Testis (tissue), 3 donors: Measurements from ENCODE around the gene RRP12. TPM values are rescaled to one million over a fixed set of nuclear protein-coding genes. Genes with fewer than 3 reads are reported as not detected.

Experiments
- DNase-seq: peaks from one replicate; pipeline ENCODE4 v3.0.0-alpha.2; 2019
- H3K27ac ChIP-seq, 2 donors: fragments of 200-600 bp; sonication (generic); one replicate each; pipeline ENCODE4 v1.5.1; 2019
- H3K27me3 ChIP-seq: fragments of 200-600 bp; sonication (generic); one replicate; pipeline ENCODE4 v1.5.1; 2019
- H3K36me3 ChIP-seq: fragments of 200-600 bp; sonication (generic); one replicate; pipeline ENCODE4 v1.5.1; 2017; ENCODE audit warnings: low read depth; ENCODE audit errors: missing control alignments
- H3K4me1 ChIP-seq: fragments of 200-600 bp; sonication (generic); one replicate; pipeline ENCODE4 v1.5.1; 2019
- H3K4me3 ChIP-seq, 2 donors: fragments of 200-600 bp; sonication (generic); one replicate each; pipeline ENCODE4 v1.5.1; 2017 to 2019
- H3K9me3 ChIP-seq: fragments of 200-600 bp; sonication (generic); one replicate; pipeline ENCODE4 v1.5.1; 2017
- POLR2A ChIP-seq: fragments of 450-650 bp; IDR thresholded peaks from one replicate; pipeline ENCODE4 v1.6.1; 2017; ENCODE audit warnings: antibody characterized with exemption, mild to moderate bottlenecking, moderate library complexity
- WGBS, 2 donors: methylation state at CpG; one replicate each; pipeline ENCODE4 v1.1.5; 2018; 5-methylcytosine and 5-hydroxymethylcytosine counted together
- intact Hi-C: fragments of 100-400 bp; cut with DNase I; formaldehyde crosslinking; loops from one replicate; pipeline ENCODE4 v1.15.1; 2023; ENCODE audit warnings: low total_unique reads
- polyA plus RNA-seq: library from polyadenylated mRNA; stranded (reverse); fragments of 350-450 nt; fragmentation: Illumina TruSeq; extraction: RNeasy Lipid Tissue Mini Kit (QIAGEN cat#74804); gene quantifications from one replicate; pipeline ENCODE4 v1.2.3, GENCODE V29; 2014; ENCODE audit warnings: low read depth, low replicate concordance; ENCODE audit not compliant: insufficient read depth
- total RNA-seq, 2 donors: library from RNA; depleted of rRNA; stranded (reverse); fragments of >200 nt; gene quantifications; one replicate each; pipeline ENCODE4 v1.2.3, GENCODE V29; 2016
- TF ChIP-seq, protein P1 (sequence below), 3 experiments: fragments of 450-650 bp in 2 of 3; fragments of 200-600 bp in 1 of 3; sonication (generic) in 1 of 3; IDR thresholded peaks; one replicate each; pipeline ENCODE4 v1.5.1; 2016 to 2019; ENCODE audit warnings: antibody characterized with exemption in 3 of 3, mild to moderate bottlenecking in 2 of 3, moderate library complexity in 1 of 3

RRP12 gene
- total and polyA plus RNA-seq, 3 donors from 2014 or later = 38.1 to 54.6 (median 53.5) TPM

DNA sequence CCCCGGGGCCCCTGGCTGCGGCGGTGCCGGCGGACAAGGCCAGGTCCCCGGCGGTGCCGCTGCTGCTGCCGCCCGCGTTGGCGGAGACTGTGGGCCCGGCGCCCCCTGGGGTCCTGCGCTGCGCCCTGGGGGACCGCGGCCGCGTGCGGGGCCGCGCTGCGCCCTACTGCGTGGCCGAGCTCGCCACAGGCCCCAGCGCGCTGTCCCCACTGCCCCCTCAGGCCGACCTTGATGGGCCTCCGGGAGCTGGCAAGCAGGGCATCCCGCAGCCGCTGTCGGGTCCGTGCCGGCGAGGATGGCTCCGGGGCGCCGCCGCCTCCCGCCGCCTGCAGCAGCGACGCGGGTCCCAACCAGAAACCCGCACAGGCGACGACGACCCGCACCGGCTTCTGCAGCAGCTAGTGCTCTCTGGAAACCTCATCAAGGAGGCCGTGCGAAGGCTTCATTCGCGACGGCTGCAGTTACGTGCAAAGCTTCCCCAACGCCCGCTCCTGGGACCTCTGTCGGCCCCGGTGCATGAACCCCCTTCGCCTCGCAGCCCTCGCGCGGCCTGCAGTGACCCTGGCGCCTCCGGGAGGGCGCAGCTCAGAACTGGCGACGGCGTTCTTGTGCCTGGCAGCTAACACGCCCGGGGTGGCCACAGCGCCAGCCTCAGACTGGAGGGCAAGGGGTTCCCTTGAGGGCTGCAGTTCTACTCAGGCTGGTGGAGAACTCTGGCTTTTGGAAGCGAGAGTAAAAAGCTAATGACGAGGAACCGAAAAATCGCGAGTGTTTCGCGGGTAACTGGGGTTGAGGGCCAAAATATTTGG is 81.3 kb downstream of the RRP12 start:
- peak; percentile 67 for DNase-seq
- WGBS, 2 donors = 1% methylated on average over 31 to 45 of the region's 83 CpGs
- H3K4me3 ChIP-seq = peak overlapping the region; percentile 74 to 84
- no peaks in the 10 kb centered on the region for H3K9me3 ChIP-seq
- peaks cover 13% of the 10 kb centered on the region for H3K4me1 ChIP-seq
- H3K27me3 ChIP-seq = no peaks in the 10 kb centered on the region
- peak overlapping the region; percentile 52 to 97 for H3K27ac ChIP-seq
- TF ChIP-seq, protein P1, sequence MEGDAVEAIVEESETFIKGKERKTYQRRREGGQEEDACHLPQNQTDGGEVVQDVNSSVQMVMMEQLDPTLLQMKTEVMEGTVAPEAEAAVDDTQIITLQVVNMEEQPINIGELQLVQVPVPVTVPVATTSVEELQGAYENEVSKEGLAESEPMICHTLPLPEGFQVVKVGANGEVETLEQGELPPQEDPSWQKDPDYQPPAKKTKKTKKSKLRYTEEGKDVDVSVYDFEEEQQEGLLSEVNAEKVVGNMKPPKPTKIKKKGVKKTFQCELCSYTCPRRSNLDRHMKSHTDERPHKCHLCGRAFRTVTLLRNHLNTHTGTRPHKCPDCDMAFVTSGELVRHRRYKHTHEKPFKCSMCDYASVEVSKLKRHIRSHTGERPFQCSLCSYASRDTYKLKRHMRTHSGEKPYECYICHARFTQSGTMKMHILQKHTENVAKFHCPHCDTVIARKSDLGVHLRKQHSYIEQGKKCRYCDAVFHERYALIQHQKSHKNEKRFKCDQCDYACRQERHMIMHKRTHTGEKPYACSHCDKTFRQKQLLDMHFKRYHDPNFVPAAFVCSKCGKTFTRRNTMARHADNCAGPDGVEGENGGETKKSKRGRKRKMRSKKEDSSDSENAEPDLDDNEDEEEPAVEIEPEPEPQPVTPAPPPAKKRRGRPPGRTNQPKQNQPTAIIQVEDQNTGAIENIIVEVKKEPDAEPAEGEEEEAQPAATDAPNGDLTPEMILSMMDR (IDR thresholded peaks at IDR 0.05) = no peak
- TF ChIP-seq POLR2A = no peak
- H3K36me3 ChIP-seq = no peaks in the 10 kb centered on the region
- intact Hi-C loops = no loop called here

DNA sequence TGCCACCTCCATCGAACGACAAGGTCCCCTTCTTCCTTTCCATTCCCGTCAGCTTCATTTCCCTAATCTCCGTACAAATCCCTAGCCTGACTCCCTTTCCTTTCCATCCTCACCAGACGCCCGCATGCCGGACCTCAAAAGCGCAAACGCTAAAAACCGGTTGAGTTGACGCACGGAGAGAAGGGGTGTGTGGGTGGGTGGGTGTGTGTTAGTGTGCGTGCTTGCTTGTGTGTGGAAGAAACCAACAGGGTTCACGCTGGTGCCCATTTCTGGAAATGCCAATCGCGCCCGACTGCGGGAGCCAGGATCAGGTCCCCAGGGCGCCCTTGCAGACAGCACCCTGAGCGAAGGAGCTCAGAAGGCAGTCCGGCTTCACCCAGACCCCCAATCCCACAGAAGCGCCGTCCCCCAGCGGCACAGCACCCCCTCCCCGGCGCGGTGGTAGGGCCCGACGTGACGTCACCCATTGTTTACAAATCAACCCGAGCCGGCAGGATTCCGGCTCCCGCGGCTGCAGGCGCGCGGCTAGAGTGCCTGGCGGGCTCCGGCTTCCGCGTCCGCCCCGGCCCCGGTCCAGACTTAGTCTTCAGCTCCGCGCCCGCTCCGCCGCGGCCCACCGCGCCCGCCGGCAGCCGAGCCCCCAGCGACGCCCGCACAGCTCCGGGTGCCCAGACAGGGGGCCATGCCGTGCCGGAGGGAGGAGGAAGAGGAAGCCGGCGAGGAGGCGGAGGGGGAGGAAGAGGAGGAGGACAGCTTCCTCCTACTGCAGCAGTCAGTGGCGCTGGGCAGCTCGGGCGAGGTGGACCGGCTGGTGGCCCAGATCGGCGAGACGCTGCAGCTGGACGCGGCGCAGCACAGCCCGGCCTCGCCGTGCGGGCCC is 82.1 kb downstream of the RRP12 start, which contains the start of gene FRAT1:
Gene FRAT1 (plus strand): TSS at position 500 of the 880 bp plus-strand sequence. CDS start 183 bp downstream, at position 683.
- intact Hi-C loops = no loop called here
- H3K27ac ChIP-seq = peak within 1 kb of the TSS; percentile 95 to 97
- peak within 1 kb of the TSS; percentile 74 to 84 for H3K4me3 ChIP-seq
- no peaks in the 10 kb centered on the region for H3K9me3 ChIP-seq
- peak; percentile 95 for DNase-seq
- 0 to 1% methylated on average over 23 to 59 of the region's 79 CpGs for WGBS, 2 donors
- no peaks in the 10 kb centered on the region for H3K27me3 ChIP-seq
- H3K4me1 ChIP-seq = peaks cover 13% of the 10 kb centered on the region
- no peaks in the 10 kb centered on the region for H3K36me3 ChIP-seq
- TF ChIP-seq POLR2A = peak; percentile 23
- TF ChIP-seq, protein P1 (IDR thresholded peaks at IDR 0.05) = peak in 1 of 3 experiments; percentile 17

DNA sequence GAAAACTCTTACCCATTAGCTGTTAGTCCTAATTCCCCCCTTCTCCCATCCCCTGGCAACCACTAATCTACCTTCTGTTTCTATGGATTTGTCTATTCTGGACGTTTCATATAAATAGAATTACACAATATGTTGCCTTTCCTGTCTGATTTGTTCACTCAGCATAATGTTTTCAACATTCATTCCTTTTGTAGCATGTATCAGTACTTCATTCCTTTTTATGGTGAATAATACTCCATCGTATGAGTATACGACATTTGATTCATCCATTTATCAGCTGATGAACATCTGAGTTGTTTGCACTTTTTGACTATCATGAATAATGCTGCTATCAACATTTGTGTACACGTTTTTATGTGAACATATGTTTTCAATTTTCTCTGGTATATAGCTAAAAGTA is 86.5 kb downstream of the RRP12 start:
- H3K27me3 ChIP-seq = no peaks in the 10 kb centered on the region
- H3K36me3 ChIP-seq = no peaks in the 10 kb centered on the region
- H3K4me3 ChIP-seq = no peak overlapping the region
- no peak overlapping the region for H3K27ac ChIP-seq
- H3K9me3 ChIP-seq = no peaks in the 10 kb centered on the region
- intact Hi-C loops = no loop called here
- no peaks in the 10 kb centered on the region for H3K4me1 ChIP-seq
- WGBS, 2 donors = 72 to 77% methylated on average over 4 of the region's 4 CpGs
- TF ChIP-seq, protein P1 (IDR thresholded peaks at IDR 0.05) = no peak
- no peak for TF ChIP-seq POLR2A
- no peak for DNase-seq

DNA sequence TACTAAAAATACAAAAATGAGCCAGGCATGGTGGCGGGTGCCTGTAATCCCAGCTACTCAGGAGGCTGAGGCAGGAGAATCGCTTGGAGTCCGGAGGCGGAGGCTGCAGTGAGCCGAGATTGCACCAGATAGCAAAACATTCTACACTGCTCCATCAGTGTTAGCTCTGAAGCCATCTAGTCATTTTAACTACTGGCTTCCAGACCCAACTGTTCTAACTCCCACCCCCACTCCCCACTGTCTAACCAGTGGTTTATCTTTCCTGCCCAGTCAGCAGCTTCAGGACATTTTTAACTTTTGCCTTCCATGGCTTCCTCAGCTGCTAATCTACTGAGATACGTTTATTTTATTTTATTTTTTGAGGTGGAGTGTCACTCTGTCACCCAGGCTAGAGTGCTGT is 88.2 kb downstream of the RRP12 start:
- TF ChIP-seq, protein P1 (IDR thresholded peaks at IDR 0.05) = no peak
- no peak for TF ChIP-seq POLR2A
- no peaks in the 10 kb centered on the region for H3K4me1 ChIP-seq
- no peaks in the 10 kb centered on the region for H3K36me3 ChIP-seq
- no peak overlapping the region for H3K4me3 ChIP-seq
- H3K9me3 ChIP-seq = no peaks in the 10 kb centered on the region
- WGBS, 2 donors = 83 to 87% methylated on average over 6 of the region's 6 CpGs
- H3K27ac ChIP-seq = no peak overlapping the region
- no peaks in the 10 kb centered on the region for H3K27me3 ChIP-seq
- no peak for DNase-seq
- intact Hi-C loops = no loop called here
